Activated naive CD4-positive, alpha-beta T cell treated with anti-CD3 and anti-CD28 coated beads, Interleukin-2, amount 50 U/mL, for 24 hours (primary cell): ENCODE measurements around the gene TYROBP.
"Not testable (repeated sequence)": the region's sequence is repeated elsewhere in the genome, so short reads cannot be mapped to it uniquely, and the experiment has no call there.

ENCODE experiments used
- H3K27ac Mint-ChIP-seq: one replicate; pipeline ENCODE4 v1.8.0; 2021; ENCODE audit warnings: mild to moderate bottlenecking, mixed read lengths
- H3K27me3 Mint-ChIP-seq: one replicate; pipeline ENCODE4 v1.8.0; 2021; ENCODE audit warnings: mixed read lengths
- H3K36me3 Mint-ChIP-seq: one replicate; pipeline ENCODE4 v1.8.0; 2021; ENCODE audit warnings: mixed read lengths
- H3K4me1 Mint-ChIP-seq: one replicate; pipeline ENCODE4 v1.8.0; 2021; ENCODE audit warnings: mixed read lengths
- H3K4me3 Mint-ChIP-seq: one replicate; pipeline ENCODE4 v1.8.0; 2021; ENCODE audit warnings: mild to moderate bottlenecking, mixed read lengths
- H3K9me3 Mint-ChIP-seq: one replicate; pipeline ENCODE4 v1.8.0; 2021; ENCODE audit warnings: mixed read lengths

TYROBP gene

DNA sequence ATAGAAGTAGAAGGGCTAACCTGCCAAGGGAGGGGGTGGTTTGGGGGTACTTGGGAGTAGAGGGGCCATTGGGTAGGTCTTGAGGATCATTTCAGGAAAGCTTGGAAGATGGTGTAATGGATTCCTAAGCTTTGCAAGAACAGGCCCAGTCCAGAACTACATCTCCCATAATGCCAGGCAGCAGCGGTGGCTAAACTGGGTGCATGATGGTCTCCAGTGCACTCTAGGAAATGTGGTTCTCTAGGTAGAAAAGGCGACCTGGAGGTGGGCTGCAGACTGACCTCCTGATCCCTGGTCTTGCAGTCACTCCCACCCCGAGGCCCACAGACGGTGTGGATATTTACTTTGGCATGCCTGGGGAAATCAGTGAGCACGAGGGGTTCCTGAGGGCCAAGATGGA lies 35.9 kb downstream of the TYROBP start:
- Mint-ChIP-seq H3K4me1 (peaks cover 14% of the 10 kb centered on the region), H3K9me3 (no peaks in the 10 kb centered on the region), H3K4me3 (no peak overlapping the region), H3K27ac (no peak overlapping the region), H3K27me3 (peaks cover 27% of the 10 kb centered on the region), H3K36me3 (peaks cover 5% of the 10 kb centered on the region)

- Mint-ChIP-seq H3K36me3 (peaks cover 5% of the 10 kb centered on the region), H3K27ac (no peak overlapping the region), H3K4me1 (peaks cover 14% of the 10 kb centered on the region), H3K27me3 (peaks cover 27% of the 10 kb centered on the region), H3K9me3 (no peaks in the 10 kb centered on the region), H3K4me3 (no peak overlapping the region)
These were observed 36.5 kb downstream of the TYROBP start for GRCh38 chr19:35871611-35872010.

DNA sequence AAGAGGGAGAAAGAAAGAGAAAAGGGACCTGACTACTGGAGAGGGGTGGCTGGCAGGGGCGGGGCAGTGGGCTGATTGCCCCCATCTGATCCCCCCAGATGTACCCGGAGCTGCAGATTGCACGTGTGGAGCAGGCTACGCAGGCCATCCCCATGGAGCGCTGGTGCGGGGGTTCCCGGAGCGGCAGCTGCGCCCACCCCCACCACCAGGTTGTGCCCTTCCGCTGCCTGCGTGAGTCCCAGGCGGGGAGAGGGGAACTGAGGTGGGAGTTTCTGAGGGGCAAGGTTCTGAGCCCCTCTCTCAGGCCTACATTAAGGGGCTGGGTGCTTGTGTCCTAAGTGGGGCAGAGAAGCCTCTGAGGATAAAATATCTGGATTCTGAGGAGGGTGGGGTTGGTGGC lies 37.3 kb downstream of the TYROBP start:
- Mint-ChIP-seq H3K9me3 (no peaks in the 10 kb centered on the region), H3K36me3 (no peaks in the 10 kb centered on the region), H3K27ac (no peak overlapping the region), H3K4me3 (no peak overlapping the region), H3K4me1 (peaks cover 14% of the 10 kb centered on the region), H3K27me3 (peaks cover 23% of the 10 kb centered on the region)

- H3K36me3 Mint-ChIP-seq, H3K9me3 Mint-ChIP-seq, H3K27ac Mint-ChIP-seq: not testable (repeated sequence)
- H3K27me3 Mint-ChIP-seq: peaks cover 23% of the 10 kb centered on the region
- peak overlapping the region; percentile 69 for H3K4me3 Mint-ChIP-seq
- H3K4me1 Mint-ChIP-seq: peaks cover 14% of the 10 kb centered on the region
These were observed 37.9 kb downstream of the TYROBP start for GRCh38 chr19:35870124-35870736.

- H3K36me3 Mint-ChIP-seq: no peaks in the 10 kb centered on the region
- no peaks in the 10 kb centered on the region for H3K9me3 Mint-ChIP-seq
- peaks cover 24% of the 10 kb centered on the region for H3K27me3 Mint-ChIP-seq
- H3K4me3 Mint-ChIP-seq: peak overlapping the region; percentile 69
- H3K27ac Mint-ChIP-seq: no peak overlapping the region
- peaks cover 14% of the 10 kb centered on the region for H3K4me1 Mint-ChIP-seq
These were observed 38.6 kb downstream of the TYROBP start for GRCh38 chr19:35869327-35870123.

DNA sequence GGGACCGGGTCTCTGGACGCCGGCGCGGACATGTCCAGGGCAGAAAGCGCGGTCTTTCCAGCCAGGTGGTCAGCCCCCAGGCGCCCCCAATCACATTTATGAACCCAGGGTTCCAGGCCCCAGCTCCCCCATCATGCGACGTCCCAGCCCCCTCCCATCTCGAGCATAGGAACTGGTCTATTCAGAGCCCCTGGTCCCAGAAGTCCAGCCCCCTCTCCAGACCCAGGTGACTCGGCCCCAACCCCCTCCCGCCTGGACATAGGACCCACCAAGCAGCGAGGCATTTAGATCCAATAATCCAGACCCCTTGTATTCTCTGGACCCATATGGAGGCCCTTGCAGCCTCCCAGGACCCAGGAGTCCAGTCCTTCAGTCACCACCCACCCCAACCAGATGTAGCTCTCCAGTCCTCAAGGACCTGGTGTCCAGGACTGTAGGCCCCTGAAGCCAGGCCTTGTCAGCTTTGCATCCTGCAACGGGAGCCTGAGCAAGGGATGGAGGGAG lies 39.2 kb downstream of the TYROBP start:
- H3K4me1 Mint-ChIP-seq: peaks cover 14% of the 10 kb centered on the region
- peaks cover 21% of the 10 kb centered on the region for H3K27me3 Mint-ChIP-seq
- no peak overlapping the region for H3K27ac Mint-ChIP-seq
- no peaks in the 10 kb centered on the region for H3K36me3 Mint-ChIP-seq
- H3K4me3 Mint-ChIP-seq: peak overlapping the region; percentile 68
- no peaks in the 10 kb centered on the region for H3K9me3 Mint-ChIP-seq

- Mint-ChIP-seq H3K27ac (peak within 1 kb of the TSS; percentile 20), H3K4me3 (peak within 1 kb of the TSS; percentile 68), H3K36me3 (no peaks in the 10 kb centered on the region), H3K4me1 (peaks cover 14% of the 10 kb centered on the region), H3K27me3 (peaks cover 19% of the 10 kb centered on the region), H3K9me3 (no peaks in the 10 kb centered on the region)
These were observed 39.8 kb downstream of the TYROBP start, which contains the start of gene APLP1 for GRCh38 chr19:35868172-35868822. TSS of gene APLP1 (plus strand) at chr19:35868574. CDS start at chr19:35868637, 63 bp downstream.

DNA sequence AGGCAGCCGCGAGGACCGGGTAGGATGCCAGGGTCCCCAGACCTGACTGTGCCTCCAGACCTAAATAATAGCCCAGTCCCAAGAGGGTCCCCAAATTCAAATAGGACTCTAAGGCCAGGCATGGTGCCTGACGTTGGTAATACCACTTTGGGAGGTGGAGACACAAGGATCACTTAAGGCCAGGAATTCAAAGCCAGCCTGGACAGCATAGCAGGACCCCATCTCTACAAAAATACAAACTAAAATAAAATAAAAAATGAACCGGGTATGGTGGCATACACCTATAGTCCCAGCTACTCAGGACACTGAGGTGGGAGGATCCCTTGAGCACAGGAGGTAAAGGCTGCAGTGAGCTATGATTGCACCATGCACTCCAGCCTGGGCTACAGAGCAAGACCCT lies 45.1 kb downstream of the TYROBP start:
- H3K27ac Mint-ChIP-seq: no peak overlapping the region
- no peaks in the 10 kb centered on the region for H3K9me3 Mint-ChIP-seq
- no peak overlapping the region for H3K4me3 Mint-ChIP-seq

GRCh38 chr19:35862528-35862927 lies 45.6 kb downstream of the TYROBP start:
- Mint-ChIP-seq H3K9me3 (no peaks in the 10 kb centered on the region), H3K4me1 (peaks cover 6% of the 10 kb centered on the region), H3K27me3 (peaks cover 28% of the 10 kb centered on the region), H3K27ac (no peak overlapping the region), H3K4me3 (no peak overlapping the region), H3K36me3 (no peaks in the 10 kb centered on the region)

More for the DNA sequence above, 45.1 kb downstream of the TYROBP start:
- H3K36me3 Mint-ChIP-seq: no peaks in the 10 kb centered on the region
- peaks cover 1% of the 10 kb centered on the region for H3K4me1 Mint-ChIP-seq
- H3K27me3 Mint-ChIP-seq: peaks cover 28% of the 10 kb centered on the region

- H3K27ac Mint-ChIP-seq: no peak overlapping the region
- H3K36me3 Mint-ChIP-seq: no peaks in the 10 kb centered on the region
- H3K4me3 Mint-ChIP-seq: no peak overlapping the region
- H3K27me3 Mint-ChIP-seq: peaks cover 28% of the 10 kb centered on the region
- peaks cover 11% of the 10 kb centered on the region for H3K4me1 Mint-ChIP-seq
- H3K9me3 Mint-ChIP-seq: no peaks in the 10 kb centered on the region
These were observed 46.4 kb downstream of the TYROBP start for GRCh38 chr19:35861640-35862160.

DNA sequence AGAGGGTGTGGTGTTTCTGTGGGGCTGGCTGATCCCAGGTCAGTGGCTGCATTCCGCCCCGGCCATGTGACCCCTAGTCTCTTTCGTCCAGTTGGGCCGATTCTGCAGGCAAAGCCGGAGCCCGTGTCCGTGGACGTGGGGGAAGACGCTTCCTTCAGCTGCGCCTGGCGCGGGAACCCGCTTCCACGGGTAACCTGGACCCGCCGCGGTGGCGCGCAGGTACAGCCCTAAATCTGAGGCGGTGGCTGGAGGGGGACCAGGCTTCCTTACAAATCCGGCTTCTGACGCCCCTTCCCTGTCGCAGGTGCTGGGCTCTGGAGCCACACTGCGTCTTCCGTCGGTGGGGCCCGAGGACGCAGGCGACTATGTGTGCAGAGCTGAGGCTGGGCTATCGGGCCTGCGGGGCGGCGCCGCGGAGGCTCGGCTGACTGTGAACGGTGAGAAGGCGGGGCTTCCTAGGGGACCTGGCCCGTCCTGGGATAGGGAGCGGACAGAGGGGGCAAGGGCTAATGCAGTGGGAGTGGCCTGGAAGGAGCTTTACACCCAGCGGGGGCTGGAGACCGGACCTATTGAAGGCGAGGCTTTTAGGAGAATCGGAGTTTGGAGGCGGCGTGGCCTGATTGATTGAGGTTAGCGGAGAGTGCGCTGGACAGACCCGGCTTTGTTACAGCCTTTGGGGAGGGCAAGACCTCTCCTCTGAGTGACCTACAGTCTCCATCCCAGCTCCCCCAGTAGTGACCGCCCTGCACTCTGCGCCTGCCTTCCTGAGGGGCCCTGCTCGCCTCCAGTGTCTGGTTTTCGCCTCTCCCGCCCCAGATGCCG lies 47.1 kb downstream of the TYROBP start:
- Mint-ChIP-seq H3K4me3 (no peak overlapping the region), H3K27ac (no peak overlapping the region), H3K27me3 (peaks cover 28% of the 10 kb centered on the region), H3K4me1 (peaks cover 12% of the 10 kb centered on the region), H3K36me3 (no peaks in the 10 kb centered on the region), H3K9me3 (no peaks in the 10 kb centered on the region)

GRCh38 chr19:35860436-35860817 lies 47.7 kb downstream of the TYROBP start:
- H3K4me3 Mint-ChIP-seq: no peak overlapping the region
- H3K9me3 Mint-ChIP-seq: no peaks in the 10 kb centered on the region
- H3K4me1 Mint-ChIP-seq: peaks cover 12% of the 10 kb centered on the region
- H3K27me3 Mint-ChIP-seq: peaks cover 30% of the 10 kb centered on the region
- no peaks in the 10 kb centered on the region for H3K36me3 Mint-ChIP-seq
- H3K27ac Mint-ChIP-seq: no peak overlapping the region

- Mint-ChIP-seq H3K4me1 (peaks cover 12% of the 10 kb centered on the region), H3K27ac (no peak overlapping the region), H3K9me3 (no peaks in the 10 kb centered on the region), H3K4me3 (no peak overlapping the region), H3K36me3 (no peaks in the 10 kb centered on the region), H3K27me3 (peaks cover 34% of the 10 kb centered on the region)
These were observed 48.7 kb downstream of the TYROBP start for GRCh38 chr19:35859414-35859813.

DNA sequence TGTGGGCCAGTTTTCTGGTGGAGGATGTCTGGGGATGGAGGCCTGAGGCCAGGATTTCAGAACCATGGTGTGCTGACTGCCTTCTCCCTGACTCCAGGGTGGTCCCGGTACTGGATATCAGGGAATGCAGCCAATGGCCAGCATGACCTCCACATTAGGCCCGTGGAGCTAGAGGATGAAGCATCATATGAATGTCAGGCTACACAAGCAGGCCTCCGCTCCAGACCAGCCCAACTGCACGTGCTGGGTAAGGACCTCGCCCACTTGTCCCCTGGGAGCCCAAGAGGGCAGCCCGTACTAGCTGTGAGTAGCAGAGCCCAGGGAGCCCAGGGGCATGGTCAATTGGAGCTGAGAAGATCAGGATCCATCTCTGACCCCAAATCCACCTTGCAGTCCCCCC lies 49.8 kb downstream of the TYROBP start:
- H3K27me3 Mint-ChIP-seq: peaks cover 34% of the 10 kb centered on the region

GRCh38 chr19:35856546-35857149 lies 51.4 kb downstream of the TYROBP start, which contains the start of gene KIRREL2:
TSS of gene KIRREL2 (plus strand) at chr19:35856911. CDS start at chr19:35857120, 209 bp downstream.
- Mint-ChIP-seq H3K27me3 (peaks cover 32% of the 10 kb centered on the region), H3K27ac (no peak within 1 kb of the TSS)

More for the DNA sequence above, 49.8 kb downstream of the TYROBP start:
- H3K9me3 Mint-ChIP-seq: no peaks in the 10 kb centered on the region
- H3K4me1 Mint-ChIP-seq: peaks cover 12% of the 10 kb centered on the region
- no peaks in the 10 kb centered on the region for H3K36me3 Mint-ChIP-seq
- no peak overlapping the region for H3K27ac Mint-ChIP-seq
- H3K4me3 Mint-ChIP-seq: no peak overlapping the region

More at GRCh38 chr19:35856546-35857149, 51.4 kb downstream of the TYROBP start, which contains the start of gene KIRREL2:
- no peaks in the 10 kb centered on the region for H3K9me3 Mint-ChIP-seq
- peaks cover 16% of the 10 kb centered on the region for H3K4me1 Mint-ChIP-seq
- H3K4me3 Mint-ChIP-seq: peak within 1 kb of the TSS; percentile 82
- H3K36me3 Mint-ChIP-seq: no peaks in the 10 kb centered on the region
